NCI-H1417 (cell line): ENCODE results near the gene CCT5.
A peak's percentile ranks its signal among the peaks of the same experiment; 100 is the strongest.
"Not testable (repeated sequence)": the region's sequence is repeated elsewhere in the genome, so short reads cannot be mapped to it uniquely, and the experiment has no call there.

Experiments used
- DNase-seq, 3 experiments: peaks; one replicate each; lab custom pipeline; 2025; lab: John Stamatoyannopoulos, UW

Gene CCT5

DNA sequence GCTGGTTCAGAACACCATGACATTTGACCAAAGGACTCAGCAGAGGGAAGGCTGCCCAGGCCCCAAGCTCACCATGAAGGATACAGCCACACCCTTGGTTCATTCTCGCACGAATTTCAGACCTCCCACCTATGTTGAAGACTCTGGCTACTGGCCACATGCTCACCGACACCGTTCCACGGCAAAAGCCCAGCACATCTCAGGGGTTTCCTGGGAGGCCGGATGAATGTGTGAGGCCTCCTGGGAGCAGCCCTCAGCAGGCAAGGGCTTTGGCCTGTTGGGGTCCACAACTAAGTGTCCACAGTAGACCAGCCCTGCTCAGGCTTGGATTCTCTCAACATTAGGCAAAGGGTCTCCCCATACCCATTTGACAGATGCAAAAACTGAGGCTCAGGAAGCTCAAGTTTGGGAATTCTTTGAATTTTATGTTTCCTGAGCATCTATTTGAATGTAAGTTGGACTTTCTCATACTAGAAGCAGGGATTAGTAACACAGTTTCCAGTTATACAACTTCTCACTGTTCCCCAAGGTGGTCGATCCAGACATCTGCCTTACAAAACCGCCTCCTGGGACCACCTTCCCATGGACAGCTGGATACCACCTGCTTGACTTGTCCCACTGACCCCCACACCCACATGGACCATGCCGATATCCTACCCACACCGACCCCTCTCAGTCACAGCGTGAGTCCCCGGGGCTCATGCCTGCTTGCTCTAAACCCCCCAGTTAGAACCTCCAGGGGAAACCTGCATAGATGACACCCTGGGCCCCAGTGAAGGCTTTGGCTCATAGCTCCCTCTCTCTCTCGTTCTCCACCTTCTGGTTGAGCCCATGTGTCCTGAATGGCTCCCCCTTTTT, 27.9 kb downstream of the CCT5 start:
- no peak for DNase-seq

DNA sequence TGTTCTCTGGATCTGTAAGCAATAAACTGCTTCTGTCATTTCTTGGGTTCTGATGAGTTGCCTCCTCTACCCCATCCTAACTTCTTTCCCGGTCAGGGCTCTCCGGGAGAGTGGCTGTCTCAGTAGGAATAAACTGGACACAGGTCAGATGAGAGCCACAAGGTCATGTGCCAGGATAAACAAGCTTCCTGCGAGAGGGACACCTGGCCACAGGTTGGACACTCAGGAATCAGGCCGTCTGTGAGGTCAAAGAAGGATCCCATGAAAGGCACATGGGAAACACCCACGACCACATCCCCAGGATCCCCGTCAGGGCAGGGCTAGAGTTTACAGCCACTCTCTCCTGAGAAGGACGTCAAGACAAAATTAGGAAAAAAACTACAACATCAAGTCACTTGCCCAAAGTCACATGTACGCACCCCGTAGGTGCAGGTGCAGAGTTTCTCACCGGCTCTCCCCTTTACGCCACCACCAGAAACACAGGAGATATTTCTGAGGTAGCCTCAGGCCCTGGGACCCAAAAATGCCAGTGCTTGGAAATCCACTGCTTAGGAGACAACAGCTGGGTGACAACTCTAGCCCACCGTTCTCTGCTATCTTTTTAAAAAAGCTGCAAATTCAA, 28.7 kb downstream of the CCT5 start:
- DNase-seq: no peak

DNA sequence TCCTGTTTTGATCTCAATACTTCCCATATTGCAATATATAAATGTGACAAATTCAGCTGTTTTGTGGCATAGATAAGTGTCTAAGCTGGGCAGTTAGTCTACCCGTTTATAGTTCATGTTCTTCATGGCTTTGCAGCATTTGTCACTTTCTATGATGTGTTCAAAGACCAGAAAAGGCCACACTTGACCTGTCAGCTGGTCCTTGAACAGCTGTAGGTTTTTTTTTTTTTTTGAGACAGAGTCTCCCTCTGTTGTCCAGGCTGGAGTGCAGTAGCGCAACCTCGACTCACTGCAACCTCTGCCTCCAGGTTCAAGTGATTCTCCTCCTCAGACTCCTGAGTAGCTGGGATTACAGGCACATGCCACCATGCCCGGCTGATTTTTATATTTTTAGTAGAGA, 29.2 kb downstream of the CCT5 start:
- DNase-seq: no peak

DNA sequence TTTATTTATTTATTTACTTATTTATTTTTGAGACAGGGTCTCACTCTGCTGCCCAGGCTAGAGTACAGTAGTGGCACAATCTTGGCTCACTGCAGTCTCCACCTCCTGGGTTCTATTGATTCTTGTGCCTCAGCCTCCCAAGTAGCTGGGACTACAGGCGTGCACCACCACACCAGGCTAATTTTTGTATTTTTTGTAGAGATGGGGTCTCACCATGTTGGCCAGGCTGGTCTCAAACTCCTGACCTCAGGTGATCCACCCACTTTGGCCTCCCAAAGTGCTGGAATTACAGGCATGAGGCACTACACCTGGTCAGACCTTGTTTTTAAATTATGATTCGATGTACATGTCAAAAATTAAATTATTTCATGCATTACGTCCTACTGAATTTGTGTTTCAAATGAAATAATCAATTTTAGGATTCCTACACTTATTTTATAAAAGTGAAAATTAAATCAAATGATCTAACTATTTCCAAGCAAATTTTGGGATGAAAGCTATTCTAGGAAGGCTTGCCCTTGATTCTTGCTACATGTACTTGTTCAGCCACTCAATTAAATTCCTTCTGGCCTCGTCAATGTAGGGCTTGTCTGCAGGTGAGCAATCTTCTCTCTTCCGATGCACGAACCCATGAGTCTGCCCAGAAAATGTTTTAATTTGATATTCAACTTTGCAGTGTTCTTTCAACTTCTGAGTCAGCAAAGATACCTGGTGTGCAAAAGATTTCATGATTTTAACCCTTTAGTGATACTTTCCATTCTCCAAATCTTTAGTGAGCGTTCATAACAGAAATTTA, 30.0 kb downstream of the CCT5 start:
- DNase-seq: no peak

DNA sequence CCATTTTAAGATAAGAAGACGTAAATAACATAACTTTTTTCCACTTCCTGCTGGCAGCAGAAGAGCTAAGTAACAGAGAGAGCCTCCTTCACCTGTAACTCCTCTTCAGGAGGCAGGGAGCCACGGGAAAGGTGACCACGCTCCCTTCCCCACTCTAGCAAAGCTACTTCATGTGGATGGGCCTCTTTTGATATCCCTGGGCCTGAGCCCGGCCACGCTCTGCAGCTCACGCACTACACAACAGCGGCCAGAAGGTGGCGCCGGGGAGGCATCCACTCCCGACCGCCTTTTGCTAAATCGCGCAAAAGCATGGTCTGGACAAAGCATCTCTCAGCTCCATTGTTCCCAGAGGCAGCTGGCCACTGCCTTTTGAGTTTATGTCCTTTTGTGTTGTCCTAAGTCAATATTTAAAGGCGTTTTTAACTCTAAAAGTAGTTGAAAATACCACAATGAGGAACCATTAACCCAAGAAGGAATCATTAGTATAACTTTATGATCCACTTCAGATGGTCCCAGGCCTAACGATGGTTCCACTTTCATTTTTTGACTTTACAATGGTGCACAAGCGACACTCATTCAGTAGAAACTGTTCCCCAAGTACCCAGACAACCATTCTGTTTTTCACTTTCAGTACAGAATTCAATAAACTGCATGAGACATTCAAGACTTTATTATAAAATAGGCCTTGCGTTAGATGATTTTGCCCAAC, 34.0 kb downstream of the CCT5 start:
- peak; percentile 84 to 96 (median 95) for DNase-seq

DNA sequence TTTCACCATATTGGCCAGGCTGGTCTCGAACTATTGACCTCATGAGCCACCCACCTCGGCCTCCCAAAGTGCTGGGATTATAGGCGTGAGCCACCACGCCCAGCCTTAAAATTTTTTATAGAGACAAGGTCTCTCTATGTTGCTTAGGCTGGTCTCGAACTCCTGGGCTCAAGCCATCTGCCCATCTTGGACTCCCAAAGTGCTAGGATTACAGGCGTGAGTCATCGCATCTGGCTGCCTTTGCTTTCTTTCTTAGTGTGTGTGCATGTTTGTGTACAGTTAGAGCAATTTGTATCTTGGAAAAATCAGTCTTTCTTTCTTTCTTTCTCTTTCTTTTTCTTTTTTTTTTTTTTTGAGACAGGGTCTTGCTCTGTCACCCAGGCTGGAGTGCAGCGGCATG, 35.3 kb downstream of the CCT5 start:
- not testable (repeated sequence) for DNase-seq

DNA sequence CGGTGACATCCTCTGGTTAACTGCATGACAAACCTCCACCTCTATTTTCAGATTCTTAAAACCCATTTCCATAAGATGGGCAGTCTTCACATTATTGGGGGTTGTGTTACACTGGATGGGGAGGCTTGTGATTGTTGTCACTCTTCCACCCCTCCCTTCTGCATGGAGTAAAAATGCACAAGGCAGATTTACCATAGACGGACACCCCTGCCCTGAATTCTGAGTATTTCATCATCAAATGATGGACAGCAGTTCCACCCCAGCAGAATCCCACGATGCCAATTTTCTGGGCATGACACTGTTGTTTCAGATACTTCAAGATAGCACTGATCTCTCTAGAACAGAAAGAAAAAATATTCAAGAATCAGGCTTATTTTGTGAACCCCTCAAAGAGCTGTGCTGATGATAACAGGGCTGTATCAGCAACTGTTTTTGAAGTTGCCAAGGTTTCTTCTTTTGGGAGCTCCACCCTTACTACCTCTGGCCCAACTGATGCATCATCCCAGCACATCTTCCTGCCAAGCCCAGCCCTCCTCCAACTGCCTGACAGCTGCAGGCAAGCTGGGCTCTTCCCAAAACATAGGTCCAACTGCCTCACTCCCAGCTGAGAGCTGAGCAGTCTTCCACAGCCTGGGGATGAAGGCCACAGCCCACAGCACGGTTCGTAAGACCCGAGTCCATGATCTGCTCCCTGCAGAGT, 36.2 kb downstream of the CCT5 start:
- no peak for DNase-seq

DNA sequence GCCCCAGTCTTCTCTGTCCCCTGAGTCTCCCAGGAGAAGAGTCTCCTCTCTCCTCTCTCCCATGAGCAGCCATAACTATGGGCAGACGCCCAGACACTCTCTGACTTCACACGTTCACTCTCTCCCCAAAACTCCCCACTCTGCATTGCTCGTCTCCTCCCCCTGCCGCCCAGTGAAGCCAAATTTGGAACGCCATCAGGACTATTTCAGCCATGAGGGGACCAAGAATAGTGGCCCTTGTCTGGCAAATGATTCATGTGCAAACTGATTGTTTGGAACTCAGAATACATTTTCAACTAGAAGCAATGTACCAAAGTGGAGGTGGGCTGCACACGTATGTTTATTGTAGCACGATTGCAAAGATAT, 36.8 kb downstream of the CCT5 start:
- DNase-seq: no peak

DNA sequence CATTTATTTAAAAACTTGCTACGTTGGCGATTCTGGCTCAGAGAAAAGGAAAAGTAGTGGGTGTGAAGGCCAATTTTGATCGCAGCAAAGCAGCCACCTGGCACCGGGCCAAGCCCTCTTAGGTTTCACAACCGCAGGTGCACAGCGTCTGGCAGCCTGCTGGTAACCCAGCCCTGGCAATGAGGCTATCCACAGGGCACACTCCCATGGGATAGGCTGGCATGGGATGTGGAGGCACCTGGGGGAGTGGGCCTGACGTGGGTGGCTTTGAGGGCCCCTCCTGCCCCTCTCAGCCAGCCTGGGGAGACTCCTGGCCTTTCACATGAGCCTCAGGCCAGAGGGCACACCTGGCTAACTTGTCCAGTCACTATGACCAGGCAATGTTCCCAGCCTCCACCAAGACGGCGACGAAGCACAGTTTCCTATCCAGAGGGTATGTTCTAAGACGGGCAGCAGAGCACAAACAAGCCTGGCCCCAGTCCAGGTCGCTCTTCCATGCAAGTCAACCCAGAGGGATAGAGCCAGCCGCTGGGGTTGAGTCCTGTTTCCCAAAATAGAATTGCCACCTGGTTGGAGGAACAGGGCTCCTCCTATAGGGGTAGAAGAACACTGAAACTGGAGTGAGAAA, 38.6 kb downstream of the CCT5 start:
- DNase-seq: peak; percentile 98 to 99 (median 99)

DNA sequence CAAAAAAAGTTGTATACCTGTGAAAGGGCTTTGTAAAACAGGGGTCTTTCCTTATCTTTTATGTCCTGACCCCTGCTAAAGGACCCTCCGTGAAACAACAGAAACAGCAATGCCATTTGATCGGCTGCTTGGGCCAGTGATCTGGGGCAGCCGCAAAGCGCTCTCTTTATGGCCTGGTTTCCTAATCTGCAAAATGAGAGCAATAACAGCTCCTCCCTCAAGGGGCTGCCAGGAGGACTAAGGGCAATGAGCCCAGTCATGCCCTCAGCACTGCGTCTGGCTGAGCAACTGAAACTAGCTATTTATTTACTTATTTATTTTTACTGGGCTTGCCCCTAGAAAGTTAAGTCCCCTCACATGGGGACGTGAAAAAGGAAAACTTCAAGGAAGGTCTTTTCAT, 39.3 kb downstream of the CCT5 start:
- peak in 2 of 3 experiments; percentile 37 to 65 for DNase-seq

DNA sequence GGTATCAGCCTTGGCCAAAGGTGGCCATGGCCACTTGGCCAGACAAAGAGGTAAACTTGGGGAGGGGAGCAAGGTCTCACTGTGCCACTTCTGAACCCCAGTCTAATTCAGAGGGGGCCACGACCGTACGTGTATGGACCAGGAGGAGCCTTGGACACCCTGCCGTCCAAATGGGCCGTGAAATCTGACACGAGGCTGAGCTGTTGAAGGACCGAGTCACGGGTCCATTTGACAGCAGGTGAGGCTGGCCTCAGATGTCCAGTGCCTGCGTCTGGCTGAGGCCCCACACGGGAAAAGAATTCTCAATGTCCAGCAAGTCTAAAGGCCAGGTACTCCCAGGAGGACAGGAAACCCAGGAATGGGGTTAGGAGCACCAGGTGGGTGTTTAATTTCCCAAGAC, 39.9 kb downstream of the CCT5 start:
- DNase-seq: no peak

DNA sequence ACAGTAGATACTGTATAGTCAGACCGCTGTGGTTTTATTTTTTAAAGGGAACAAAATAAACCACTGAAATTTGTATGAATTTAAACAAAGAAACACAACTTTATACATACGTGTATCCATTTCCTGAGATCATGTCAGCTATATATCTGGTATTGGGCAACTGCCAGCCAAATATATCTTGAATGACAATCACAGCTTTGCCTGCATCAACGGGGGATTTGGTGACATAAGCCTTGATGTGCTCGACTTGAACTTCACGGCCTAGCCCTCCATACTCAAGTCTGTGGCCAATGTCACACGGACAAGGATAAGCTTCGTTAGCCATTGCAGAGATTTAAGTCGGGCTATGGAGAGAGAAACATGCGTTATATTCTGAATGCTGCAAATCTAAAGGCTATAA, 40.4 kb downstream of the CCT5 start:
- no peak for DNase-seq

DNA sequence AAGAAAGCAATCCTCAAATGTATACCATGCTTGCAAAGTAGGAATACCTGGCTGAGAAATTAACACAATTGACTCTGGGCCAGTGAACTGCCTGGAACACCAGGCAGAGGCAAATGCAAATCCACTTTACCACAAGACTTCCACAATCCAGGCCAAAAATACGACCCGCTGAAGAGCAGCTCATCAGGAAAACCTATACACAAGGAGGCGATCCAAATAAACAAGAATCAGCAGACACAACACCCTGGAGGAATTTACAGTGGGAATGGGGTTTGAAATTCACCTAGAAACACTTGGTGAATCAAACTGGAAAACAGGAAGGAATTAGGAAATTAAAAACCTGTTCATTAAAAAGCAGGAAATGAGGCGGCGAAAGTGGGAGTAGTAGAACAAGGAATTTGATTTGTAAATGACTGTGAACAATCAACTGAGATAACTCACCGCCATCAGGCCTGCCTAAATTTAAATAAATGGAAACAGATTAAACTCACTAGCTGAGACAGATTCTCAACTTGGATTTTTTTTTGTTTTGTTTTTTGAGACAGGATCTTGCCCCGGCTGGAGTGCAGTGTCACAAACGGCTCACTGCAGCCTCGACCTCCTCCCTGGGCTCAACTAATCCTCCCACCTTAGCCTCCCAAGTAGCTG, 41.7 kb downstream of the CCT5 start:
- DNase-seq: no peak

DNA sequence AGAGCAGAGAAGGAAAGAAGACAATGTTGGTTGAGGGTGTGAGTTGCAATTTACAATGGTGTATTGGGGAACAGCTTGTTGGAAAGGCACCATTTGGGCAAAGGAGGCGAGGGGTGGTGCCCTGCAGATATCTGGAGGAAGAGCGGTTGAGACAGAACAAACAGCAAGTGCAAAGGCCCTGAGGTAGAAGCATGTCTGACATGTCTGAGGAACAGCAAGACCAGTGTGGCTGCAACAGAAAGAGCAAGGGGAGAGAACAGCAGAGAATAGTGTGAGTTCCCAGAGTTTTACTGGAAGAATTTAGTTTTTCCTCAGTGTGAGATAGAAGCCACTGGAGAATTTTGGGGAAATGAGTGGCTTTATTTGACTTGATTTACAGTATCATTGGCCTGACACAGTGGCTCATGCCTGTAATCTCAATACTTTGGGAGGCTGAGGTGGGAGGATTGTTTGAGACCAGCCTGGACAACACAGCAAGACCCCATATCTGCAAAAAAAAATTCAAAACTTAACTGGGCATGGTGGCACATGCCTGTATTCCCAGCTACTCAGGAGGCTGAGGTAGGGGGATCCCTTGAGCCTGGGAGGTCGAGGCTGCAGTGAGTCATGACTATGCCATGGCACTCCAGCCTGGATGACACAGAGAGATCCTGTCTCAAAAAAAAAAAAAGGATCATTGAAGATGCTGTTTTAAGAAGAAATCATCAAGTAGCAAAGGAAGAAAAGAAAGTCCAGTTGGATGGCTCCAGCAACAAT, 44.0 kb downstream of the CCT5 start:
- DNase-seq: no peak

DNA sequence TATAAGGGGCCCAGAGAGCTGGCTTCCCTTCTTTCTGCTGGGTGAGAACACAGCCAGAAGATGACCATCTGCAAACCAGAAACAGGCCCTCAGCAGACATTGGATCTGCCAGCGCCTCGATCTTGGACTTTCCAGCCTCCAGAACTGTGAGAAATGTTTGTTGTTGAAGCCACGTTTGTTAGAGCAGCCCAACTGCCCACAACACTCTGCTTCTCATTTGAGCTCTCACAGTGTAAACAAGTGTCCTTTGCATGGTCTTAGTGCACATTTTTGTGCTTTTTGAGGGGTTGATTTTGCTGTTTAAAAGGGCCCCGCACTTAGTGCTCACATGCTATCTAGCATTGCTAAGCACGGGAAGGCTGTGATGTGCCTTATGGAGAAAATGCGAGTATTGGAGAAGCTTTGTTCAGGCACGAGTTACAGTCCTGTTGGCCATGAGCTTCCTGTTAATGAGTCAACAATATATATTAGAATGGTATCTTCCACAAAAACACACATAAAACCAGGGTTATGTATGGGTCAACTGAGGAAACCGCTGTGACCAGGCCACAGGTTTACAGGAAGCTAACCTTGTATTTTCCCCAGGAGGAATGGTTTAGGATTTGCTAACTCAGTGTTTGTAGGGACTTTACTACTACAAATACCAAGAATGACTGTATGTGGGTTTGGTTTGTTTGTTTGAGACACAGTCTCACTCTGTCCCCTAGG, 45.7 kb downstream of the CCT5 start:
- DNase-seq: no peak

DNA sequence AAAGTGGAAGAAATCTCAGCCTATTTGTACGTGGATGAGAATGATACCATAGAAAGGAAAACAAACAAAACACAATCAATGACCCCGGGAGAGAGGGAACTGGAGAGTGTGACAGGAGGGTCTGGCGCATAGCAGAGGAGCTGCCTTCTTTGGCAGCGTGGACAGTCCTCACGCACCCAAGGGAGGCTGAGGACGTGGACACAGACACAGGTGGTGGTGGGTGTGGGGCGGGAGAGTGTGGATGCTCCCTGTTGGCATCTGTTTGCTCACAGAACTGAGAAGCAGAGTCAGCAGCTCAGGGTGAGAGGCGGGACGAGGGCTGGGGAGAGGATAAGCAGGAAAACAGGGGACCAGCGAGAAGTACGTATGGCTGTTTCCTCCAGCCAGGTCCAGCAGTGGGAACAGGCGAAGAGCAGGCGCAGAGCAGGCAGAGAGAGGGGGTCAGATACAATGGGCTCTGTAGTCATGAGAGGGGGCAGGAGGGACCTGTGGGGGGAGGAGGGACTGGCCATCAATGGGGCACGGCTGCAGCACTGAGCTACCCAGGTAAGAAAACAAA, 47.6 kb downstream of the CCT5 start:
- DNase-seq: peak in 2 of 3 experiments; percentile 24 to 64

DNA sequence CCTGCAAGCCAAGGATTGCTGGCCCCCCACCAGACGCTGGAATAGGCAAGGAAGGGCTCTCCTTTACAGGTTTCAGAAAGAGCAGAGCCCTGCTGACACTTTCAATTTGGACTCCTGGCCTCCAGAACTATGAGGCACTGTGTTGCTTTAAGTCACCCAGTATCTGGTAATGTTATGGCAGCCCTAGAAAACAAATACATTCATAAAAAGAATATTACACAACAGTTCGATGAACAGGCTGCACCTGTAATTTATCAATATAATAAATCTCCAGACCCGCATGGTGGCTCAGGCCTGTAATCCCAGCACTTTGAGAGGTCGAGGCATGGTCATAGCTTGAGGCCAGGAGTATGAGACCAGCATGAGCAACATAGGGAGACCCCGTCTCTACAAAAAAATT, 50.2 kb downstream of the CCT5 start:
- DNase-seq: no peak

DNA sequence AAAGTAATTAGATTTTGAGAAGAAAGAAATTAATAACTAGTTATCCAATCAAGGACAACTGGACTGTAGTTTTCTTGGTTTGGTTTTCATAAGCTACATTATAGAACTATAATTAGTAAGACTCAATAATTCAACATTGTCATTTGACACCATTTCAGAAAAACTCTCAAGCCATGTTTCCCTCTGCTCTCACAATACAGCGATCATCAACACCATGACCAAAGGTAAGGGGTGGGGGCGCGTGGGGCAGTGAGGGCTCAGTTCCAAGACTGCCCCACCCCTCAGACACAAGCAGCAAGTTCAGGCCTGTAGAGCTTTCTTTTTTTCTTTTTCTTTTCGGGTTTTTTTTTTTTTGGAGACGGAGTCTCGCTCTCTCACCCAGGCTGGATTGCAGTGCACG, 51.2 kb downstream of the CCT5 start:
- peak; percentile 24 to 83 (median 72) for DNase-seq
